H7 (cell line): ENCODE data around the gene NKX1-1. TPM values are rescaled to one million over a fixed set of nuclear protein-coding genes. Genes with fewer than 3 reads are reported as not detected.
"Not testable (repeated sequence)": the region's sequence is repeated elsewhere in the genome, so short reads cannot be mapped to it uniquely, and the experiment has no call there.

Experiments used
- DNase-seq: peaks from one replicate; pipeline ENCODE4 v3.0.0; 2012
- H3K27me3 ChIP-seq: 2 replicates; pipeline ENCODE4 v1.6.0; 2011; ENCODE audit warnings: mild to moderate bottlenecking, low read length; ENCODE audit not compliant: control insufficient read depth, insufficient read depth
- H3K36me3 ChIP-seq: replicated peaks from 2 replicates; pipeline ENCODE4 v1.5.1; 2011; ENCODE audit warnings: low read length; ENCODE audit not compliant: control insufficient read depth, insufficient read depth
- H3K4me3 ChIP-seq: 2 replicates; pipeline ENCODE4 v1.5.1; 2011; ENCODE audit warnings: low read depth, mild to moderate bottlenecking, control low read depth, low read length, moderate library complexity; ENCODE audit not compliant: insufficient read depth
- total RNA-seq: library from RNA; depleted of rRNA; stranded (reverse); fragments of >200 nt; shearing (Covaris generic); gene quantifications from 2 replicates; pipeline ENCODE4 v1.2.3, GENCODE V29; 2014; rRNA removed

Gene NKX1-1
- not detected in 2 replicates for total RNA-seq

DNA sequence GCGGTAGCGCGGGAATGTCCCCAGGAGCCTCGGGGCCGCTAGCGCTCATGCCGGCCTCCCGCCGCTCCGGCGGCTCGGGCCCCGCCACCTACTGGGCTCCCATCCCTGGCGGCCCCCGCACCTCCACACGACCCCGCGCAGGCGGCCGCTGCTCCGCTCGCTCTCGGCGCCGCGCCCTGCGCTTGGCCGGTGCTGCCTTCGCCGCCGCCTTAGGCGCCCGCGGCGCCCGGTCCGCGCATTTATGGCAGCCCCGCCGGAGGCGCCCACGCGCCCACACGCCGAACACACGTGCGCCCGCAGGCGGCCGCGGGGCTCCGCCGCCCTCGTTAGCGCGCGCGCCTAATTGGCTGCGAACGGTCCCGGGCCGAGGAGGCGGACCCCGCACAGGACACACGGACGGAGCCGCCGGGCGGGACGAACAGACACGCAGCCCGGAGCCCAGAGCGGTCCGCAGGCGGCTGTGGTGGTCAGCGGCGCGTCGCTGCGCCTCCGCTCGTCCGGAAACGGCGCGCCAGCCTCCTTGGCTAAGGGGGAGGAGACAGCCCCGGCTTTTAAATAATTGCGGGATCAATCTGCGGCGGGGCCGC, at the start of gene NKX1-1:
NKX1-1 (minus strand) TSS at position 49 of the 587 bp plus-strand sequence; CDS start at position 49, 0 bp downstream.
- H3K36me3 ChIP-seq: no peaks in the 10 kb centered on the region
- H3K4me3 ChIP-seq: no peak within 1 kb of the TSS
- peak; percentile 82 for DNase-seq
- peaks cover 79% of the 10 kb centered on the region for H3K27me3 ChIP-seq

DNA sequence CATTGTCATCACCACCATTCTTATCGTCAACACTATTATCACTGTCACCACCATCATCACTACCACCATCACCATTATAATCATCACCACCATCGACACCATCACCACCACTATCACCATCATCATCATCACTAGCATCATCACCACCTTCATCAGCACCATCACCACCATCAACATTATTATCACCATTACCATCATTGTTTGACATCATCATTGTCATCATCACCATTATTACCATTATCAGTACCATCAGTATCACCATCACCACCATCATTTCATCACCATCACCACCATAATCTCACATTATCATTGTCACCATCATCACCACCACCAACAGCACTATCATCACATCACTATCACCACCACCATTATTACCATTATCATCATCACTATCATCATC, 47.5 kb upstream of the NKX1-1 start:
- no peak for DNase-seq
- Histone ChIP-seq H3K27me3 (peaks cover 7% of the 10 kb centered on the region), H3K4me3 (no peak overlapping the region), H3K36me3 (no peaks in the 10 kb centered on the region)

- Histone ChIP-seq H3K36me3 (no peaks in the 10 kb centered on the region), H3K4me3 (no peak overlapping the region), H3K27me3 (no peaks in the 10 kb centered on the region)
- DNase-seq: no peak
Observed at GRCh38 chr4:1452431-1453051, 46.3 kb upstream of the NKX1-1 start.

DNA sequence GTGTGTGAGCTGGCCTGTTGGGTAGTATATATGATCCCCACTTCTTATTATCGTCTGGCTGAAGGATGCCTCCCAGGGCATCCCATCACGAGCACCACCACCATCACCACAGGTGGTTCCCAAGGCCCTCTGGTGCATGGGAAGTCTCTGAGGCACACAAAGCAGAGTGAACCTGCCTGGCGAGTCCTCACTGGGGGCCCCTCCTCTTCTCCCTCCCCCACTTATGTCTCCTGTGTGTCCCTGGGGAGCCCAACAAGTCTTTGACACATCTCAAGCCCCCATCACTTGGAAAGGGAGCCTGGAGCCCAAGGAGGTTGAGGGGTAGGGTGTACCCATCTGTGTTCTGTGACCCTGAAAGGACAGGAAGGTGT, 45.5 kb upstream of the NKX1-1 start:
- H3K27me3 ChIP-seq: no peaks in the 10 kb centered on the region
- peak; percentile 19 for DNase-seq
- no peak overlapping the region for H3K4me3 ChIP-seq
- H3K36me3 ChIP-seq: no peaks in the 10 kb centered on the region

GRCh38 chr4:1451106-1451751, 45.0 kb upstream of the NKX1-1 start:
- no peaks in the 10 kb centered on the region for H3K27me3 ChIP-seq
- H3K4me3 ChIP-seq: no peak overlapping the region
- no peak for DNase-seq

DNA sequence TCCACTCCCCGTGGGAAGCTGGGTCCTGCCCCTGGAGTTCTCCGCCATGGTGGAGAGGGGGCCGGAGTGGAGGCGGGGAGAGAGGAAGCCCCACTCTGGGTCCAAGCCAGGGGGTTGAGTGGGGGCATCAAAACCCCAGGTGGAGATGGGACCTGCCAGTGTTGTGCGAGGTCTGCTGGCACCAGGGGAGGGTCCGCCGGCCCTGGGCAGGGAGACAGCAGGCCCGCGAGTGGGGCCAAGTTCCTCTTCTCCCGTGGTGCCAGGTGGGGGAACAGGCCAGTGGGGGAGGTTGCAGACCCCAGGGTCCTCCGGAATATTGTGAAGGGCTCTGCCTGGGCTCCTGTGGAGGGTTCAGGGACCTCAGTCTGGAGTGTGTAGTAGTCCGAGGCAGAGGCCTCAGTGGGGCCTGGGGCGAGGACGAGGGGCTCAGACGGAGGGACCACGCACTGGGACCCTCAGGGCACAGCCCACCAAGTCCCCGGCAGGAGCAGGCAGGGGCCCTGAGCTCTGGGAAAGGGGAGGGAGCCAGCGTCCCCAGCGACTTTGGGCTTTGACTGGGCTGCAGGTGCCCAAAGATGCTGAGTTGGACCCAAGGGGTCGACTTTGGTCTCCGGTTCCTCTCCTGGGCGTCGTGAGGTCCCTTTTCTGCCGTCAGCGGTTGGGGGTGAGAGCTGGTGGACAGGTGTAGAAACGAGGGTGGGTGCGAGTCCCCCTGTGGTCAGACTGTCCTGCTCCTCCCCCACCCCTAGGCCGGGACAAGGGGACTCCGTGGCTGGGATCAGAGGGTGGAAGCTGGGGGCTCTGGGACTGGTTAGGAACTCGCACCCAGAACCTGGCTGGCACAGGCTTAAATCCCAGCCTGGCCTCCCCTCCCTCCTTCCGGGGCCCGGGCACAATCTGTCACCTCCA, 43.8 kb upstream of the NKX1-1 start:
- Histone ChIP-seq H3K27me3 (no peaks in the 10 kb centered on the region), H3K36me3 (no peaks in the 10 kb centered on the region), H3K4me3 (no peak overlapping the region)
- peak; percentile 62 for DNase-seq

More at GRCh38 chr4:1451106-1451751, 45.0 kb upstream of the NKX1-1 start:
- H3K36me3 ChIP-seq: no peaks in the 10 kb centered on the region

GRCh38 chr4:1449475-1449832, 43.2 kb upstream of the NKX1-1 start:
- H3K27me3 ChIP-seq: no peaks in the 10 kb centered on the region
- H3K36me3 ChIP-seq: no peaks in the 10 kb centered on the region
- no peak for DNase-seq
- H3K4me3 ChIP-seq: no peak overlapping the region

- no peaks in the 10 kb centered on the region for H3K36me3 ChIP-seq
- DNase-seq: peak; percentile 43
- no peak overlapping the region for H3K4me3 ChIP-seq
- H3K27me3 ChIP-seq: no peaks in the 10 kb centered on the region
Observed at GRCh38 chr4:1448589-1449420, 42.6 kb upstream of the NKX1-1 start.

- H3K36me3 ChIP-seq: no peaks in the 10 kb centered on the region
- H3K4me3 ChIP-seq: no peak overlapping the region
- peak; percentile 37 for DNase-seq
Observed at GRCh38 chr4:1447676-1448588, 41.7 kb upstream of the NKX1-1 start.

DNA sequence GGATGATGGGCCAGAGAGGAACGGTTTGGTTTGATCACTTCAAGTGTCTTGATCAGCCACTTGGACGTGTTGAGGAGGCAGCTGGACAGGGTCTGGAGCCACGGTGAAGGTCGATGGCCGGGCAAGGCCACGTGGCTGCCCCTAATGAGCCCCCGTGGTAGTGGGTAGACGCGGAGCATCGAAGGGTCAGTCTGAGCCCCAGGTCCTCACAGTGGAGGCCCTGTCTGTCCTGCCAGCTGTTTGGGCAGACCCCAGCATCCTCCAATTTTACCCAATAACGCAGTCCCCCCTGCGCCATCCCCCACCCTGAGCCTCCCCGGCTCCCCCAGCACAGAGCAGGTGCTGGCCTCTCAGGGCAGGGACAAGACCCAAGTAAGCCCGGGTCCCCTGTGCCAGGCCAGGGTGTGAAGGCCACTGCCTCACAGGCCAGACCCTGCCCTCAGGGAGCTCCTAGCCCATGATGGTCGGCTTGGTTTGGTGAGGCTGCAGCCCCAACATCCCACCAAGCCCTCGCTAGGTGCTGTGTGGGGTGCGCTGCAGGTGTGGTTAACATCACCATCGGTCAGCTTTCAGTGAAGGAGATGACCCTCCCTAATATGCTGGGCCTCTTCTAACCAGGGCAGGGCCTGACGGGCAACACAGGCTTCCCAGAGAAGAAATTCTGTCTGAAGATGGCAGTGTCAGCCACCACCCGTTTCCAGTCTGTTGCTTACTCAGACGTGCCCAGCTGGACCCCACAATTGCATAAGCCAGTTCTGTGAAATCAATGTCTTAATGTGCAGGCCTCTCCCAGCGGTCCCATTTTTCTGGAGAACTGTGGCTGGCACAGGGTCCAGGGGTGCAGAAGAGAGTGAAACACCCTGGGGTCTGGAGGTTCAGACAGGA, 40.5 kb upstream of the NKX1-1 start:
- Histone ChIP-seq H3K27me3 (no peaks in the 10 kb centered on the region), H3K4me3 (no peak overlapping the region), H3K36me3 (no peaks in the 10 kb centered on the region)
- DNase-seq: peak; percentile 30

More at GRCh38 chr4:1447676-1448588, 41.7 kb upstream of the NKX1-1 start:
- no peaks in the 10 kb centered on the region for H3K27me3 ChIP-seq

DNA sequence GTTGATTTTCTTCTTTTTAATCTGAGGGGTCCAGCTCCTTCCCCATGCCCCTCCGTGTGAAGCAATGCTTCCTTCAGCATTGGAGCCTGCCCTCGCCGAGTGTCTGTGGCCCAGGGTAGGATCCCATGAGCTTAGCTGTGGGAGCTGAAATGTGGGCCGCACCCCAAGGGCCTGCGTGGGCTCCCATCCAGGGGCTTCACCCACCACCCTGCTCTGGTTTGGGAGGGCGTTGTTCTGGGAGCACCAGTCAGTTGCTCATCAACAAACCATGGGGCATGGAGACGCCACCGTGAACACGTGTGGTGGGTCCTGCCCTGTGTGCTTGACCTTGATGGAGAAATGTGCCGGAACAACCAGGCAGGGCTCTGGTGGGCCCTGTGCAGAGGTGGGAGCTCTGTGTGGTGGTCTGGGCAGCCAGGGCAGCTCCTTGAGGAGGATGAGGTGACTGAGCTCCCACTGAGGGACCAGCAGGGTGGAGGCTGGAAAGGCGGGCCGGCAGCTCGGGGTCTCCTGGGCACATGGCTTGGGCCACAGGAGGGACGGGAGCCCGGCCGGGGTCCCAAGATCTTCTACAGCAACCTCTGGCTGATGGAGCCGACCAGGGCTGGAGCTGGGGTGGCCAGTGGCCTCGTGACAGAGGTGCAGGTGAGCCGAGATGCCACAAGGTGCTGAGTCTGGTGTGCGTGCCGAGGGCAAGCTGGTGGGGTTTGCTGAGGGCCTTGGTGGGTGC, 39.6 kb upstream of the NKX1-1 start:
- no peak overlapping the region for H3K4me3 ChIP-seq
- no peaks in the 10 kb centered on the region for H3K27me3 ChIP-seq

DNA sequence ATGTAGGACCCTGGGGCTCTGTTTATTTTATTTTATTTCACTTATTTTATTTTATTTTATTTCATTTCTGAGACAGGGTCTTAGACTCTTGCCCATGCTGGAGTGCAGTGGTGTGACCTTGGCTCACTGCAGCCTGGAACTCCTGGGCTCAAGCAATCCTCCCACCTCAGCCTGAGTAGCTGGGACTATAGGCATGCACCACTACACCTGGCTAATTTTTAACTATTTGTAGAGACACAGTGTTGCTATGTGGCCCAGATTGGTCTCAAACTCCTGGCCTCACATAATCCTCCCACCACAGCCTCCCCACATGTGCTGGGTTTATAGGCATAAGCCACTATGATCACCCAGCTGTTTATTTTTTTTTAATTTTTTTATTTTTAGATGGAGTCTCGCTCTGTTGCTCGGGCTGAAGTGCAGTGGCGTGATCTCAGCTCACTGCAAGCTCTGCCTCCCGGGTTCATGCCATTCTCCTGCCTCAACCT, 37.5 kb upstream of the NKX1-1 start:
- H3K4me3 ChIP-seq, H3K36me3 ChIP-seq, DNase-seq, H3K27me3 ChIP-seq: not testable (repeated sequence)

More for the DNA sequence above, 39.6 kb upstream of the NKX1-1 start:
- DNase-seq: peak; percentile 30
- H3K36me3 ChIP-seq: no peaks in the 10 kb centered on the region
